ENCODE measurements around the gene MARCHF4. TPM values are rescaled to one million over a fixed set of nuclear protein-coding genes. Genes with fewer than 3 reads are reported as not detected.

MARCHF4 gene
- total and polyA plus RNA-seq, 4 donors = not detected

GRCh38 chr2:216335252-216335651 is 37.0 kb downstream of the MARCHF4 start (continued):
- TF ChIP-seq REST (IDR thresholded peaks at IDR 0.05) (no peak), FOXA2 (IDR thresholded peaks at IDR 0.05) (no peak), NR2F2 (IDR thresholded peaks at IDR 0.05) (no peak)

- 81% methylated on average over 5 of the region's 5 CpGs for WGBS
Observed at GRCh38 chr2:216328347-216328746, 43.9 kb downstream of the MARCHF4 start.

GRCh38 chr2:216327447-216327935 is 44.8 kb downstream of the MARCHF4 start:
- H3K27ac ChIP-seq (ENCODE audit: low read depth in 1 of 2, low read length in 2 of 2) = no peak overlapping the region
- H3K27me3 ChIP-seq (ENCODE audit: control insufficient read depth in 4 of 4, insufficient read depth in 4 of 4, low read length in 3 of 4) = peaks cover 0 to 3% (median 0%) of the 10 kb centered on the region in 4 donors
- no peak overlapping the region for H3K4me3 ChIP-seq (ENCODE audit: low read depth in 1 of 3, low read length in 3 of 3)
- TF ChIP-seq NR2F2 (IDR thresholded peaks at IDR 0.05) (no peak), GABPA (IDR thresholded peaks at IDR 0.05 in 1 of 2, conservative IDR thresholded peaks at IDR 0.05 in 1 of 2) (no peak), REST (IDR thresholded peaks at IDR 0.05) (no peak), EGR1 (IDR thresholded peaks at IDR 0.05; ENCODE audit: low read depth in 2 of 2) (no peak), ATF3 (IDR thresholded peaks at IDR 0.05) (no peak), ZBTB33 (IDR thresholded peaks at IDR 0.05) (no peak), HNF4A (conservative IDR thresholded peaks at IDR 0.05) (no peak), CTCF (IDR thresholded peaks at IDR 0.05; ENCODE audit: low read depth, low read length, missing input control) (no peak), TAF1 (conservative IDR thresholded peaks at IDR 0.05) (no peak), MAX (IDR thresholded peaks at IDR 0.05) (no peak), SP1 (IDR thresholded peaks at IDR 0.05) (no peak), RXRA (IDR thresholded peaks at IDR 0.05) (no peak), FOXA1 (IDR thresholded peaks at IDR 0.05) (no peak), HNF4G (IDR thresholded peaks at IDR 0.05) (no peak), JUND (IDR thresholded peaks at IDR 0.05) (no peak), YY1 (IDR thresholded peaks at IDR 0.05) (no peak), RAD21 (IDR thresholded peaks at IDR 0.05) (no peak), FOXA2 (IDR thresholded peaks at IDR 0.05) (no peak)
- H3K9me3 ChIP-seq (ENCODE audit: control insufficient read depth in 4 of 4, low read length in 3 of 4) = no peaks in the 10 kb centered on the region
- H3K36me3 ChIP-seq (ENCODE audit: control insufficient read depth in 4 of 4, insufficient read depth in 3 of 4, low read depth in 1 of 4, low read length in 3 of 4) = no peaks in the 10 kb centered on the region
- WGBS = 87% methylated on average over 1 of the region's 1 CpG
- no peak for DNase-seq (ENCODE audit: low spot score)
- no peaks in the 10 kb centered on the region for H3K4me1 ChIP-seq (ENCODE audit: control insufficient read depth in 4 of 4, insufficient read depth in 4 of 4, low read length in 3 of 4)
- H3K9ac ChIP-seq (ENCODE audit: low read depth in 1 of 2, low read length in 2 of 2) = no peak overlapping the region

More at GRCh38 chr2:216328347-216328746, 43.9 kb downstream of the MARCHF4 start:
- H3K36me3 ChIP-seq (ENCODE audit: control insufficient read depth in 4 of 4, insufficient read depth in 3 of 4, low read depth in 1 of 4, low read length in 3 of 4) = no peaks in the 10 kb centered on the region
- H3K9me3 ChIP-seq (ENCODE audit: control insufficient read depth in 4 of 4, low read length in 3 of 4) = no peaks in the 10 kb centered on the region
- peaks cover 0 to 3% (median 0%) of the 10 kb centered on the region in 4 donors for H3K27me3 ChIP-seq (ENCODE audit: control insufficient read depth in 4 of 4, insufficient read depth in 4 of 4, low read length in 3 of 4)
- H3K4me3 ChIP-seq (ENCODE audit: low read depth in 1 of 3, low read length in 3 of 3) = no peak overlapping the region
- no peak overlapping the region for H3K9ac ChIP-seq (ENCODE audit: low read depth in 1 of 2, low read length in 2 of 2)
- no peak overlapping the region for H3K27ac ChIP-seq (ENCODE audit: low read depth in 1 of 2, low read length in 2 of 2)
- TF ChIP-seq RAD21 (IDR thresholded peaks at IDR 0.05) = peak in 1 of 2 donors; percentile 6
- TF ChIP-seq HNF4G (IDR thresholded peaks at IDR 0.05) = no peak
- no peak for TF ChIP-seq NR2F2 (IDR thresholded peaks at IDR 0.05)
- TF ChIP-seq FOXA2 (IDR thresholded peaks at IDR 0.05) = no peak
- no peak for TF ChIP-seq YY1 (IDR thresholded peaks at IDR 0.05)
- no peaks in the 10 kb centered on the region for H3K4me1 ChIP-seq (ENCODE audit: control insufficient read depth in 4 of 4, insufficient read depth in 4 of 4, low read length in 3 of 4)
- no peak for DNase-seq (ENCODE audit: low spot score)

All from liver (tissue), 9 donors.